Dendritic cell treated with granulocyte-macrophage colony-stimulating factor and Interleukin-4, amounts not matched to agents 40 ng/mL and 50 ng/mL, for 4 days (primary cell): ENCODE results near the gene CACNA1C.

ENCODE experiments used
- H3K27ac Mint-ChIP-seq: one replicate; pipeline ENCODE4 v1.8.0; 2022; ENCODE audit warnings: mild to moderate bottlenecking, mixed read lengths
- H3K27me3 Mint-ChIP-seq: one replicate; pipeline ENCODE4 v1.8.0; 2022; ENCODE audit warnings: mild to moderate bottlenecking, mixed read lengths
- H3K36me3 Mint-ChIP-seq: one replicate; pipeline ENCODE4 v1.8.0; 2022; ENCODE audit warnings: low read depth, mixed read lengths
- H3K4me1 Mint-ChIP-seq: one replicate; pipeline ENCODE4 v1.8.0; 2022; ENCODE audit warnings: low read depth, mixed read lengths
- H3K4me3 Mint-ChIP-seq: one replicate; pipeline ENCODE4 v1.8.0; 2022; ENCODE audit warnings: mild to moderate bottlenecking, moderate library complexity, mixed read lengths
- H3K9me3 Mint-ChIP-seq: one replicate; pipeline ENCODE4 v1.8.0; 2022; ENCODE audit warnings: mixed read lengths
- intact Hi-C: fragments of 100-400 bp; cut with micrococcal nuclease; formaldehyde crosslinking; loops from one replicate; pipeline ENCODE4 v1.15.0; 2022

Gene CACNA1C

DNA sequence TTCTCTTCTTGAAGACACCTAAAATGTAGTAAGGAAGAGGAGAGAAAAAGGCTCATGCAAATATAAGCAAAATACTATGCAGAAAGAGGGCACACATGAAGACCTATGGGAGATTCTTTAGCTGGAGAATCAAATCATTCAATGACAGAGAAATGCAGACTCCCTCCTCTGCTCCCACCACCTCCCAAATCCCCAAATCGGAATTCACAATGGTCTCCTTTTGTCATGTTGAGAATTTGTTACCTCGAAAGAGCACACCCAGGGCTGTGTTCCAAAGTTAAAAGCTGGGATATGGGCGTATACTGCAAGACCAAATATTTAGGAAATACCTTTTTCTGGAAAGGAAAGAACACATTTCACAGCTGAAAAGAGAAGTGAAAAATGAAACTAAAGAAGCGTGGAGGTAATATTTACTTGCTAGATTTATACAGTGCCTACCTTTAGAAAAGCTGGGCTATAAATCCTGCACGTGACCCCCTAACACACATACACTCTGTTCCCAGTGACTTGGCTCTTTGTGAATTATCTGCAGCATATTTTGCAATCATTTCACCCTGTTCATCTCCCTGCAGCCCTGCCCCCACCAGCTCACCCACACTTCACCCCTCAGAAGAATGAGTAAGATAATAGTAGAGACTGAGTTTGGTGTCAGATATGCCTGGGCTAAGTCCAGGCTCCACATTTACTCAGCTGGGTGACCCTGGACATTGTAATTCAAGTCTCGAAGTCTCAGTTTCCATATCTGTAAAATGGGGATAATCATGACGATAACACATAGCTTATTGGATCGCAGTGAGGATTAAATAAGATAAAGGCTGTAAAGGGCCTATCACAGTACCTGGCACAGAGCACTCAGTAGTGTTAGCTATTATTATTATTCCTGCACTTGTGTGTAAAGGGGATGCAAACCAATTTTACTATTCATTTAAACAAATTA, 2.9 kb upstream of the CACNA1C start:
- H3K4me3 Mint-ChIP-seq, result no peak overlapping the region
- peaks cover 42% of the 10 kb centered on the region for H3K27me3 Mint-ChIP-seq
- no peaks in the 10 kb centered on the region for H3K36me3 Mint-ChIP-seq
- no peaks in the 10 kb centered on the region for H3K9me3 Mint-ChIP-seq
- no peak overlapping the region for H3K27ac Mint-ChIP-seq
- H3K4me1 Mint-ChIP-seq, result peaks cover 9% of the 10 kb centered on the region
- intact Hi-C loops, result no loop called here

DNA sequence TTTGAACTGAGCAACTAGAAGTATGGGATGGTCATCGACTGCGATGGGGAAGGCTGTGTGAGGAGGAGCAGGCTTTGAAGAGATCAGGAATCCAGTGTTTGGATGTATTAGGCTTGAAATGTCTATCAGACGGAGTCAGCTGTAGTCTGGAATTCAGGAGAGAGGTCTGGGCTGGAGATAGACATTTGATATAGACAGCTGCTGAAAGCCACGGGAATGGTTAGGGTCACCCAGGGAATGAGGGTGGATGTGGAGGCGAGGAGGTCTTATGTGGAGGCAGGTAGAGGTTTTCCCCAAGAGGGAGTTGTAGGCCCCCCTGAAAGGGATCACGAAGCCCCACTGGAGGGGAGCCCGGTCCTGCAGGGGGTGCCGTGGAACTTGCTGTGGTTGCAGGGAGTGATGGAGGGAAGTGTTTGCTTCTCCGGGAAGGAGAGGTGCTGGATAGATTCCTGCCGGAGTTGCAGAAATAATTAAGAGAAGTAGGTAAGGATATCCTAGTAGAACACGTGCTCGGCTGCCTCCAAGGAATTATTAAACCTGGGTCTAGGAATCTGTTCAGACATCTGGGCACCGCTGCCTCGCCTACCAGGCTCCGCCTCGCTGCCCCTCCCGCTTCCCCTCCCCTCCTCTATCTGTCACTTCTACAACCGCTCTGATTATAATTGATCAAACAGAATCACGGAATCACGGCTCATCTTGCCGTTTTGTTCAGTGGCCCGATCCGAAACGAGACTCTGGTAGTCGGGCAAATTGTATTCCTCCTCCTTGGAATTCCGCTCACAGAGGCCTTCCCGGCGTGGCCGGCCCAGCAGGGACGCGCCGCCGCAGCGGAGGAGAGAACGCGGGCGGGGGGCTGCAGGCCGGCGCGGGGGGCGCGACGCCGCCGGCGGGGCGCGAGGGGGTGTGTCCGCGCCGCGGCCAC, 826 bp upstream of the CACNA1C start:
- intact Hi-C loops, result no loop called here
- peaks cover 9% of the 10 kb centered on the region for H3K4me1 Mint-ChIP-seq

DNA sequence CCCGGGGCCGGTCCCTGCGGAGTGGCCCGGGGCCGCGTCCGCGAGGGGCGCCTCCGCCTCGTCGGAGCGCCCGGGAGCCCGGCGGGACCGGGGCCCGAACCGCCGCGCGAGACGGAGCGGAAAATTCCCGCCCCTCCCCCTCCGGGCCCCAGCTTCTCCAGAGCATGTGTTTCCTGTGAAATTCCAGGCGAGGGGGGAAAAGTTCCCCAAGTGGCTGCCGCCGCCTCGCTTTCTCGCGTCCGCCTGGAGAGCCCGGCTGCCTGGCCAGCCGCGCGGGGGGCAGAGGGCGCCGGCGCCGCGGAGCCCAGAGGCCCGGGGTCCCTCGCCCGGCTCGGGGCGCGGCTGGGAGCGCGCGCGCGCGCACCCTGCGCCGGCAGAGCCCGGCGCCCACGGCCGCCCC, 904 bp downstream of the CACNA1C start:
- H3K4me3 Mint-ChIP-seq, result no peak overlapping the region
- peaks cover 9% of the 10 kb centered on the region for H3K4me1 Mint-ChIP-seq
- H3K27me3 Mint-ChIP-seq, result peaks cover 61% of the 10 kb centered on the region
- intact Hi-C loops, result no loop called here
- H3K36me3 Mint-ChIP-seq, result no peaks in the 10 kb centered on the region
- H3K9me3 Mint-ChIP-seq, result no peaks in the 10 kb centered on the region
- no peak overlapping the region for H3K27ac Mint-ChIP-seq

More for the DNA sequence above, 826 bp upstream of the CACNA1C start:
- H3K27ac Mint-ChIP-seq, result no peak overlapping the region
- H3K9me3 Mint-ChIP-seq, result no peaks in the 10 kb centered on the region
- no peaks in the 10 kb centered on the region for H3K36me3 Mint-ChIP-seq
- peaks cover 56% of the 10 kb centered on the region for H3K27me3 Mint-ChIP-seq
- no peak overlapping the region for H3K4me3 Mint-ChIP-seq

DNA sequence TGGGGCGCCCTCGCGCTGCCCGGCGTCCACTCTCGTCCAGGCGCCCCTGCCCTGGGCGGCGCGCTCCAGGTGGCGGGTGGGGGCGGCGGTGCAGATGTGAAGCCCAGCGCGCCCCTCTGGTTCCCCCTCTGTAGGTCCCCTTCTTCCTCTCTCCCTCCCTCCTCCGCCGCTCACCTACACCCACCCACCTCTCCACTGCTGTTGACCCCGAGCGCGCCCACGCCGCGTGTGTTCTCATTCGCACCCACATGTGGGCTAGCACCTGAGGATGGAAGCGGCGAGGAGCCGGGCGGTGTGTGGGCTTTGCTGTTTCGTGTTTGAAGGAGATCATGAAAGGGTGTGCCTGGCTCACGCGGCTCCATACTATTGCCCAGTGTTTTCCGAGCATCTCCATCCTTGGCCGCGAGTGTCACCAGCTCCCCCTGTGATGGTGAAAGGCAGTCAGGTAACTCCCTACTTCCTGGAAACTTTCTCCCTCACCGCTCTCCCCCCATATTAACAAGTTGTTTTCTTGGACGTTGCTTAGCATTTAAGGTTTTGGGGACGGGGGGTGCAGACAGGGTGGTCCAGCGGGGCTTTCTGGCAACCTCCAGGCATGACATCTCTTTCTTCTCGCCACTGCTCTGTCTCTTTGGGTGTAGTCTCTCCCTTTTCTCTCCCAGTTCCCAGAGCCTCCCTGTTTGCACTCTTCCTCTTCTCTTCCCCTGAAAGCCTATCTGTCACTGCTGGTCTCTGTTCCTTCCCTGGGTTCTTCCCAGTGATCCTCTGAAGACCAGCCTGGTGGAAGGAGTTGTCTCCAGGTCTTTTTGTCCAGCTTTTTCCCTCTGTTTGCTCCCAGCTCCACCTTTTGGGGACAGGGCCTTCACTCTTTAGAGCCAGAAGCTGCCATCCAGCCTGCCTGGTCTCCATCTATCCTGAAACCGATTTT, 1.6 kb downstream of the CACNA1C start:
- peaks cover 9% of the 10 kb centered on the region for H3K4me1 Mint-ChIP-seq
- peaks cover 64% of the 10 kb centered on the region for H3K27me3 Mint-ChIP-seq
- H3K4me3 Mint-ChIP-seq, result no peak overlapping the region
- H3K27ac Mint-ChIP-seq, result no peak overlapping the region
- no peaks in the 10 kb centered on the region for H3K36me3 Mint-ChIP-seq
- H3K9me3 Mint-ChIP-seq, result no peaks in the 10 kb centered on the region
- intact Hi-C loops, result loop anchor here (5.0 kb wide), 1 partner anchor 228 kb away; no protein-coding TSS in a partner anchor

DNA sequence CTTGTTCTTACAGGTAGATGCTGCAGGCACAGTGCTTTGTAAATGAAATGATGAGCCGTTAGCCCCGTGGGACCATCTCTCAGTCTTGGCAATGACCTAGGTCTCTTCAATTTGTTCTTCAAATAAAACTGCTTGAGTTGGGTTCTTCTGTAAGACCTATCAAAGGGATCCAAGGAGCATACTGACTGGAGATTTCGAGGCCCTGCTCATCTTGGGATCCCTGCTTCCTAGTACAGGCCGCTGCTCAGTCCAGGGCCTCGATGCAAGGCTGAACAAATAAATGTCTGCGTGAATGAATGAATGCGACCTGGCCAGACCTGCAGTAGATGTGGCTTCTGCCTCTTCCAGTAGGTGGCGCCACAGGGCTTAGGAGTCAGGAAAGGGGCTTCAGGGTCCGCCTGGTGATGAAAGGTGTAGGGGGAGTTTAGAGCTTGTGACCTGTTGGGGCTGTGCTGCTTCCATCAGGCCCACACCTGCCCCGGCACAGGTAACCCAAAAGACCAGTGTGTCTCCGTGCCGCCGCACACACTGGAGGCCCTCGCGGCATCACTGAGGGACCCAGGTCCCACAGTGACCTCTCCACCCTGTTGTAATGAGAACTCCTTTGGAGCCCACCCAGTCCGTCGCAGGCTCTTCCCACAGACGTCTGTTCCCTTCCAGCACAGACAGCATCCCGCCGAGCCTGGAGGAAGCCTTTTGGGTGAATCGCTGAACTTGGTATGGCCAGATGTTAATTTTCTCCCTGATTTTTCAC, 4.4 kb downstream of the CACNA1C start:
- Mint-ChIP-seq H3K4me1 (peaks cover 9% of the 10 kb centered on the region), H3K4me3 (no peak overlapping the region), H3K27me3 (peaks cover 41% of the 10 kb centered on the region), H3K36me3 (no peaks in the 10 kb centered on the region), H3K27ac (no peak overlapping the region), H3K9me3 (no peaks in the 10 kb centered on the region)
- intact Hi-C loops, result loop anchor here (1.0 to 5.0 kb wide), 2 partner anchors 225 to 526 kb away; no protein-coding TSS in a partner anchor

DNA sequence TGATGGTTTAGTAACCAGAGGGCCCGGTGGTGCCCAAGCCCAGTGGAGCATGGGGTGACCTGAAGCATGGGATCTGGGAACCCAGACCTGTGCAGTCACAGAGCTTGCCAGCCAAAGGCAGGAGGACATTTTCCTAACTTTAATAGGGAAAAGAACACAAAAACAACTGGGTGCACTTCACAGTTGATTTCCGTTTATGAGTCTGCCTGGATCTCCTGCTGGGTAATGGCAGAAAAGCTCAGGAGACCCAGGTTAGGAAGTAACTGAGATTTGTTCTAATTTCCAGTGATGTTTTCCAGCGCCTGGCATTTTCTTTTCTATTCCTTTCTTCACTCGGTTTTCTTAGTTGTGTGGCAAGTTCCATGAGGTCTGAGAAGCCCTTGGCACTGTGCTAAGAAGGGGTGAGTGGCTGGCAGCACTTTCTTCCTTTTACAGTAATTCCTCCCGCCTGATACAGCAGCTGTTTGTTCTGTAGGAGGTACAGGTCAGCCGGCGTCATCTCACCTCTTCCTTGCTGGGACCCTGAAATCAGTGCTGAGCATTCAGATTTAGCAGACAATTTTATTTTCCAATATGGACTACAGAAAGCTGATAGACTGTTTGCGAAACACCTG, 5.1 kb downstream of the CACNA1C start:
- Mint-ChIP-seq H3K9me3 (no peaks in the 10 kb centered on the region), H3K4me3 (no peak overlapping the region), H3K27me3 (peaks cover 40% of the 10 kb centered on the region), H3K27ac (no peak overlapping the region), H3K36me3 (no peaks in the 10 kb centered on the region), H3K4me1 (peaks cover 9% of the 10 kb centered on the region)
- intact Hi-C loops, result loop anchor here (1.0 to 5.0 kb wide), 2 partner anchors 224 to 525 kb away; no protein-coding TSS in a partner anchor

DNA sequence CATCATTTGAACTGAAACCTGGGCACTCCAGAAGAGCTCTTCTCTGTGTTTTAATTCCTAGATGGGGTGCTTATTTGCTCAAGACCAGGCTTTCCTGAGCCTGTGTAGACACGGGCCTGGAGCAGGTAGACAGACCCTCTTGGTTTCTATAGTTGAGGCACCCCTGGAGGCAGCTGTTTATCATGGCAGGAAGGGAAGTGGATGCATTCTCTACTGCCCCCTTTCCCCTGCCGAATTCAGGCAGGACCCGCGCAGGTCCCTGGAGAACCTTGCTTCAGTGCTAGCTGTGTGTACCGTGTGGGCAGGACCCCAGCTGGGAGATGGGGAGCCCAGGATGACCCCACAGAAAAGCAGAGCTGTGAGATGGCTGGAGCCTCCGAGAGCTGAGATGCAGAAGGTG, 6.0 kb downstream of the CACNA1C start:
- intact Hi-C loops, result loop anchor here (5.0 kb wide), 1 partner anchor 223 kb away; no protein-coding TSS in a partner anchor
- Mint-ChIP-seq H3K27me3 (peaks cover 36% of the 10 kb centered on the region), H3K36me3 (no peaks in the 10 kb centered on the region), H3K4me3 (no peak overlapping the region), H3K9me3 (no peaks in the 10 kb centered on the region), H3K4me1 (peaks cover 4% of the 10 kb centered on the region), H3K27ac (no peak overlapping the region)

DNA sequence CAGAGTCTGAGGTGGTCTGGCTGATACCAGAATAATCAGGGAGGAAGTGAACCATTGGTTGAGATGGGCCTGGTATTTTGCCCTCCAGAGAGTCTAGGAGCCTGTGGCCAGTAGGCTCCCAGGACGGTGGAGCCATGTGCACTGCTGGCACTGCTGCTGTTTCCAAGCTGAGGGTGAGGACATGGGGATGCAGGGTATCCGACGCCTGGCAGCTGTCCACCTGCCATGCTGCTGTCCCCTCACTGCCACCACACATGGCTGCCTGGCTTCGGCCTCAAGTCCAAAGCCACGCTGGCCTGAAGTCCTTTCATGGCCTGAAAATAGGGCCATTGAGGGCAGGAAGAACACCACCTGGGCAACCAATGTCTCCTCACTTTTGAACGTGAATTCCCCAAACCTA, 8.6 kb downstream of the CACNA1C start:
- Mint-ChIP-seq H3K27ac (no peak overlapping the region), H3K4me1 (peaks cover 7% of the 10 kb centered on the region), H3K27me3 (peaks cover 26% of the 10 kb centered on the region), H3K9me3 (no peaks in the 10 kb centered on the region), H3K4me3 (no peak overlapping the region), H3K36me3 (no peaks in the 10 kb centered on the region)
- intact Hi-C loops, result no loop called here

DNA sequence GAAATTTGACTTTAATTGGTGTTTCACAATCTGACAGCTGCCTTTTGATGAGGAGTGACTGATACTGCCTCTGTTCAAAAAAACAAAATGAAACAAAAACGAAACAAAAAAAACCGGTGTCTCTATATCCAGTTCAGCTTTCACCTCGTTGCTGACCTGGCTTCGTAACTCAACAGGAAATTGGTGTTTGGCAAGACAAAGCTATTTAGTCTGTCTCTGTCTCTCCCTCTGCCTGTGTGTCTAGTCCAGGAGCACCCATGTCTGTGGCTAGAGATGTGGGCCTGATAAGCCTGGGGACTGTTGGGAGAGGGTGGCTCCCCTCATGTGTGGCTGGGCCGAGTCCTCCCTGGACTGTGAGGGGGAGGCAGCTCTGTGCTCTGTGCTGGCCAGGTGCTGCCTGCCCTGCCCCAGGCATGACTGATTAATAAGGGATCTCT, 11.3 kb downstream of the CACNA1C start:
- H3K4me1 Mint-ChIP-seq, result peaks cover 7% of the 10 kb centered on the region
- peaks cover 3% of the 10 kb centered on the region for H3K9me3 Mint-ChIP-seq
- intact Hi-C loops, result no loop called here
- H3K27me3 Mint-ChIP-seq, result peaks cover 13% of the 10 kb centered on the region
- no peak overlapping the region for H3K27ac Mint-ChIP-seq
- H3K4me3 Mint-ChIP-seq, result no peak overlapping the region
- H3K36me3 Mint-ChIP-seq, result no peaks in the 10 kb centered on the region

DNA sequence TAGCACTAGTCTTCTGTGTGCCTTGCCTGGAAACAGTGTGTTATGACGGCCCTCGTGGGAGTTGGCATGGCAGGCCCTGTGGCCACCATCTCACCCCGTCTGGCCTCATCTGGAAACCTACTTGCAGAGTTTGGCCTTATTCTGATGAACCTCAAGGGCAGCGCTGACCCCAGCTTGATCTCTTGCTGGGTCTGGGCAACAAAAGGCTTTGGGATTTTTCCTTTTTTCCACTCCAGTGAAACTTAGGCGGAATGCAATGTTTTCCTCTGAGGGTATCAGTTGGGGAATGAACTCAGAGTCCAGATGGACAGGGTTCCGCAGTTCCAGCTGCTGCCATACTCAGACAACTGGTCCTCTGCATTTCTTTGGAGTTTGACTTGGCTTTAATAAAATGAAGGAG, 15.9 kb downstream of the CACNA1C start:
- Mint-ChIP-seq H3K27ac (no peak overlapping the region), H3K36me3 (peaks cover 4% of the 10 kb centered on the region), H3K4me3 (no peak overlapping the region), H3K27me3 (peaks cover 12% of the 10 kb centered on the region), H3K9me3 (peaks cover 27% of the 10 kb centered on the region), H3K4me1 (peaks cover 7% of the 10 kb centered on the region)
- intact Hi-C loops, result no loop called here

DNA sequence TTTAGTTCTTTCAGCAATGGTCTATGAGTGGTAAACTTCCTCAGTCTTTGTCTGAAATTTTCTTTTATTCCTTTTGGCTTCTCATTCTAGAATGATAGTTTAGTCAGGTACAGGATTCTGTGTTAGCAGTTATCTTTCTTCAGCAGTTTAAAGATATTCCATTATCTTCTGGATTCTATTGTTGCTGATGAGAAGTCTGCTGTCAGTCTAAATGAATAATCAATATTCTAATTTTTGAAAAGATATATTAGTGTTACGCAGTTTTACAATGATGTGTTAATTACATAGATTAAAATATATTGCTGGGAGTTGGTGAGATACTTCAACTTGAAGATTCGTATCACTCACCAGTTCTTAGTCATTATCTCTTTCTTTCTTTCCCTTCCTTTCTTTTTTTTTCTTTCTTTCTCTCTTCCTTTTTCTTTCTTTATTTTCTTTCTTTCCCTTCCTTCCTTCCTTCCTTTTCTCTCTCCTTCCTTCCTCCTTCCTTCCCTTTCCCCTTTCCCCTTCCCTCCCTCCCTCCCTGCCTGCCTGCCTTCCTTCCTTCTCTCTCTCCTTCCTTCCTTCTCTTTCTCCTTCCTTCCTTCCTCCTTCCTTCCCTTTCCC, 17.8 kb downstream of the CACNA1C start:
- no peaks in the 10 kb centered on the region for H3K4me1 Mint-ChIP-seq
- H3K4me3 Mint-ChIP-seq, result no peak overlapping the region
- no peak overlapping the region for H3K27ac Mint-ChIP-seq
- H3K27me3 Mint-ChIP-seq, result peaks cover 8% of the 10 kb centered on the region
- intact Hi-C loops, result no loop called here
- peaks cover 27% of the 10 kb centered on the region for H3K9me3 Mint-ChIP-seq
- peaks cover 4% of the 10 kb centered on the region for H3K36me3 Mint-ChIP-seq

DNA sequence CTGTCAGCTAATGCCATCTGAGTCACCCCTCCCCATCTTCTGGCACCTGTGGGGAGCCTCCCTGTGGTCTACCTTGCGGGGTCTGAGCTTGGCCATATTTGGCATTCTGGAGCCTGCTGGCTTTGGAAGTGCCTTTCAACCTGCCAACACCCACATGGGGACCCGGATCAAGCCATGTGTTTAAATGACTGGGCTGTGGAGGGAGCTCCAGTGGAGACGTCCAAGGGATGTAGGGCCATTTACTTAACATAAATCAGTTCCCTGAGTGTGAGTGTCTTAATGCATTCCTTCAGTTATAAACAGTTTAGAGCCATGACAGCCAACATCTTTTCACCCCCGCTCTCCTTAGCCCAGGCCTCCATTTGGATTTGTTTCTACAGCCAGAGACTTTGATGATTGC, 22.0 kb downstream of the CACNA1C start:
- H3K9me3 Mint-ChIP-seq, result peaks cover 17% of the 10 kb centered on the region
- intact Hi-C loops, result no loop called here
- H3K27me3 Mint-ChIP-seq, result peaks cover 1% of the 10 kb centered on the region
- no peak overlapping the region for H3K27ac Mint-ChIP-seq
- H3K4me1 Mint-ChIP-seq, result no peaks in the 10 kb centered on the region
- peaks cover 4% of the 10 kb centered on the region for H3K36me3 Mint-ChIP-seq
- H3K4me3 Mint-ChIP-seq, result no peak overlapping the region
